CD4-positive, alpha-beta T cell treated with Interleukin-12 subunit alpha and Interleukin-12 subunit beta, for 1 hour (primary cell): ENCODE measurements around the gene CNIH3.
"Not testable (repeated sequence)": the region's sequence is repeated elsewhere in the genome, so short reads cannot be mapped to it uniquely, and the experiment has no call there.

Source experiments
- DNase-seq: peaks from one replicate; pipeline ENCODE4 v3.0.0-alpha.2; 2020

Gene CNIH3

GRCh38 chr1:224691148-224691925, 75.2 kb downstream of the CNIH3 start:
- DNase-seq: no peak

GRCh38 chr1:224694969-224695368, 78.9 kb downstream of the CNIH3 start:
- DNase-seq: no peak

DNA sequence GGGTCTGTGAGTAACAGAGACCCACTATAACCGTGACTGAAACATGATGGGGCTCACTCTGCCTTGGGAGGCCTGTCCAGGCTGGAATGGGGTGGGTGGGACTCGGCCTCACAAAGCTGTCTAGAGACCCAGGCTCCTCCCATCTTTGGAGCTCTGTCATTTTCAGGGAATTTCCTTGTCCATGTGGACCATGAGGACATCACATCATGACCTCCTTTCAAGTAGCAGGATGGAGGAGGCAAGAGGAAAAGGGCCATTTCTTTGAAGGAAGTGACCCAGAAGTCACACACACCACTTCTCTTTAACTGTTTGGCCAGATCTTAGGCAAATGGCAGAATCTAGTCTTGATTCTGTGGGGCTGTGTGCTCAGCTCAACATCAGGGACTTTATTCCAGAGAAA, 79.9 kb downstream of the CNIH3 start:
- DNase-seq: no peak

DNA sequence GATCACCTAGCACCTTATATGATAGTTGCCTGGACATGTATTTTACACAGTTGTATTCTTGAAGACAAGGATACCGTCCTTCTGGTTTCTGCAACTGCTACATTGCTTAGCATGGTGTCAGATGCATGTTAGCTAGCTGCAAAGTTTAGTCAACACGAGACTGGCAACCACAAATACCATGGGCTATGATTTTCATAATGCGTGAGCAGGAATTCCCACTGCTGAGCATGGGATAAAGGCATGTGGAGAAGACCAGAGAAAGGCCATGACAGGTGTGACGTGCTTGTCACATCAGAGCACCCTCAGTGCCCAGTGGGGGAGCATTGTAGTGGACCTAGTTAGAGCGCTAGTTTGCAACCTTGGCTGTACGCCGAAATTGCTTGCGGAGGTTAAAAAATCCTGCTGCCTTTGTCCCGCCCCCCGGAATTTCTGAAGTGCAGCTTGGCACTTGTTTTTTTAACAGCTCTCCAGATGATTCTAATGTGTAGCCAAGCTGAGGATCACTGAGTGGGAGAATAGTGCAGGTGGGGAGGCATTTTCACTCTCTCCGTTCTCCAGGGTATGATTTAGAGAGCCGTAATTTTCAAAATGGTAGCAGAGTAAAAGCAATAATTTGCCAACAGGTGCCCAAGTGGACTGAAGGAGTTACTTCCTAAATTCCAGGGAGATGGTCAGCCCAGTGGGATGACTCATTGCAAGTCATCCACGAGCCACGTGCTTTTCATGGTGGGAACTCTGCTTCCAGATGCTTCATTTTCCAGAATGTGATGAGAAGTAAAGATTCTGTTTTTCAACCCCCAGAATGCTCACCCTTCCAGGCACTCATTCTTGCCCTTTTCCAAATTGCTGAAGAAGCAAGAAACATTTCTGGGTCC, 81.0 kb downstream of the CNIH3 start:
- no peak for DNase-seq

GRCh38 chr1:224698015-224698451, 81.9 kb downstream of the CNIH3 start:
- DNase-seq: no peak

- no peak for DNase-seq
Observed at GRCh38 chr1:224700918-224701531, 84.9 kb downstream of the CNIH3 start.

DNA sequence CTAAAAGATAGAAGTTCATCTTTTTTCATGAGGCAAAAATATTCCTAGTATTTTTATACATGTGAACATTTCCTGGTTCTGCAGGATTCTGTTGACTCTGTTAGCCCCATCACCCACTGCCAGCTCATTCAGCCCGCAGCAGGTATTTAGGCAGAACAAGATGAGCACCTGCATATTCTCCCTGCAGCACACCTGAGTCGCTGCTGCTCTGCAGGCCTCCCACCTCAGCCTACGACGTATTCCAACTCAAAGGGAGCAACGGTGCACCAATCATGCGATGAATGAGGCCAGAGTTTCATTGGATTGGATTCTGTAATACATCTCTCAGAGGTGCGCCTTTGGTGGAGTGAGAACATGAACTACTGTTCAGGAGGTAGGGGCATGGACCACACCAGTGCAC, 87.6 kb downstream of the CNIH3 start:
- DNase-seq: no peak

DNA sequence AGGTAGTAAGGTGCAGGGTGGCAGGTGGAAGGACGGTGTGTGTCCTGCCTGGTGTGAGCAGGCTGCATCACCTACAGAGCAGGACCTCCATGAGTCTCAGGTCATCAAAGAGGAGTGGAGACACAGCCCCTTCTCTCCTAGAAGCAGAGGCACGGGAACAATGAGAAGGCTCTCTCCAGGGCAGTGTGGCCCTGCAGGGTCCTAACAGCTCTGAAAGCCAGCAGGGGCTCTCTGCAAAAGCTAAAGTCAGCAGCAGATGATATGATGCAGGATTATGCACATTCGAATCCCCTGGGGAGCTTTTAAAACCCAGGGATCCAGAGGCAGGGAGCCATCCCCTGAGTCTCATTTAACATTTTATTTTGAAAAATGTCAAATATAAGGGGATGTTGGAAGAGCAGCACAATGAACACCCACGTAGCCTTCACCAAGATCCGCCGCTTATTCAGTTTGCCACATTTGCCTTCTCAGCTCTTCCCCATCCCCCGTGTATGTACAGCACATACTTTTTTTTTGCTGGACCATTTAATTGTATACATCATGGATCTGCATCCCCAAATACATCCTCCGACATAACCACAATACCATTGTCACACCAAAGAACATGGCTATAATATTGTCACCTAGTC, 88.1 kb downstream of the CNIH3 start:
- no peak for DNase-seq

- DNase-seq: no peak
Observed at GRCh38 chr1:224705578-224705977, 89.5 kb downstream of the CNIH3 start.

GRCh38 chr1:224707843-224708725, 92.0 kb downstream of the CNIH3 start:
- DNase-seq: no peak

- DNase-seq: no peak
Observed at GRCh38 chr1:224710196-224710595, 94.1 kb downstream of the CNIH3 start.

GRCh38 chr1:224711231-224711756, 95.2 kb downstream of the CNIH3 start:
- DNase-seq: not testable (repeated sequence)

GRCh38 chr1:224711876-224712275, 95.8 kb downstream of the CNIH3 start:
- DNase-seq: no peak

DNA sequence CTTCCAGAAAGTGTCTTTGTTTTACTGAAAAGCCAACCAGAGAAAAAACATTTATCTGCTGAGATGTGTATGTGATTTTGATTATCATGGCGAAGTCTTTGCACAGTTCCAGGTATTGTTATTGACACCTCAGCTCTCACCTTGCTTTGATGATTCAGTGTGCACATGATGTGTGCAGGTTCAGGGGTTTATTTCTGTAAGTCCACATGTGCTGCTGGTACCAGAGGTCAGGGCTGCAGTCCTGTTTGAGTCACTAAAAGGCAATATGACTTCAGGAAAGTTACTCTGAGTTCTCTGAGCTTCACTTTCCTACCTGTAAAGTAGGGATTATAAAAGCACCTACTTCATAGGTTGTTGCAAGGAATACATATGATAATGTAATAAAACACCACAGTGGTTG, 97.1 kb downstream of the CNIH3 start:
- no peak for DNase-seq

DNA sequence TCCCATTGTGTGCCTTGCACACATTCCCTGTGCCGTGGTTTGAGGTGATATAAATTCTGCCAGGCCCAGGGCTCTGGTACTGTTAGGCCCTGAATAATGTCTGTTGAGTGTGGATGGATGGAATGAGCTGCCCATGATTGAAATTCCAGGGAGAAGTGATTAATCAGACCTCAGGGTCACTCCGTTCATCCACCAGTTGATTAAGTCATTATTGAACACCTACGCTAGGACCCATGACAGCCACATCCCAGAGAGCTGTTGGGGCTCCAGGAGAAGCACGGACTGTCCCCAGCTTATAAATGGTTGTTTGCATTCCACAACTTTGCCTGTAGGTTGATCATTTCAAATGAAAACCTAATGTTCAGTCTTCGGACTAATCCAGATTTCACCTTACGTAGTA, 98.4 kb downstream of the CNIH3 start:
- no peak for DNase-seq

- DNase-seq: no peak
Observed at GRCh38 chr1:224718470-224719053, 102.4 kb downstream of the CNIH3 start.

DNA sequence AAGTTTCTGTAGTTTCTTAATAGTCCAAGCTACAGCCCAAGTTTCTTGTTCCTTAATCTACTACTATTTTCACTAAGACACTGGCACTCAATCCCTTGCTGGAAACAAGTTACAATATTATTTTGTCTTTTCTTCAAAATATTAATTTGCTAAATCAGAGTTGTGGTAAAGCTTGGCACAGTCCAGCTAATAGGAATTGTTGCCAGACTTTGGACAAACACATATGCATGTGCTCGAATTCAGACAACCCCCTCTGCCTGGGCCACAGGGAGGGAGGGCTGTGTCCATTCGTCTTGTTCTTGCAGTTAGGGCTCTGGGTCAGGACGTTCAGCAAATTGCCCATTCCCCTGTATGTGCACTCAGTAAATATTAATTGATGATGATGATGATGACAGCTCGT, 103.6 kb downstream of the CNIH3 start:
- no peak for DNase-seq

DNA sequence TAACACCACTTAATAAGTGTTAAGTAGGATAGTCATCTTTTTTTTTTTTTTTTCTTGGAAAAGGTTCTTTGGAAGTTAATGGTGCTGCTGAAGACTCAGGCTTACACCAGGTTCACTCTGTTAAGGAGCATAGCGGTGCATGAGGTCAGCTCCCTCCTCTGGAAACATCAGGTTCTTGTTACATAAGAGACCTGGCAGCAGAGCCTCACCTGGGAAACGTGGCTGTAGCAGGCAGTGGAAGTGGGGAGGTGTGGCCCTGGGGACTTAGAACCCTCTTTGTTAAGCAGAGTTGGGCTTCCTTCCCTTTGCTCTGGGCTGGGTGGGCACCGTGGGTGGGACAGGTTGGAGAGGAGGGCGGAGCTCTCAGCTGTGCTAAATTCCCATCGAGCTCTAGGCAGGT, 104.1 kb downstream of the CNIH3 start:
- DNase-seq: no peak

GRCh38 chr1:224721000-224721399, 104.9 kb downstream of the CNIH3 start:
- no peak for DNase-seq

DNA sequence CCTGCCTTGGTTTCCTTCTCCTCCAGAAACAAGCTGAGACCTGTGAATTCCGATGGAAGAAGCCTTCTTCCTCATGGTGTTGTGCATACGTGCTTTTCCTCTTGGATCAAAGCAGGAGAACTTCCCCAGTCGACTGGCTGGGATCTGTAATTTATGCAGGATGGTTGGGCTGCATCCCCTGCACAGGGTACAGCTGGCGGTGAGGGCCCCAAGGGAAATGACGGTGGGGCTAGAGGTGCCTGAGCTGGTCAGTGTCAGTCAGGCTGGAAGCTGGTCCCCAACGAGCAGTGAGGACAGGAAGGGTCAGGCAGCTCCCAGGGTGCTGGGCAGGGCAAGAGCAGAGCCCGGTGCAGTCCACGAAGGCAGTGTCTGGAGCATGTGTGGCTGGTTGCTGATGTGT, 106.7 kb downstream of the CNIH3 start:
- DNase-seq: no peak

GRCh38 chr1:224724566-224724965, 108.4 kb downstream of the CNIH3 start:
- DNase-seq: no peak
